GM23338 (cell line): ENCODE measurements around the gene RPE. TPM values are rescaled to one million over a fixed set of nuclear protein-coding genes. Genes with fewer than 3 reads are reported as not detected.

ENCODE experiments used
- ATAC-seq: fragments of 200-7000 bp; cut with Tn5 transposase; 3 replicates; pipeline ENCODE4 v1.9.1; 2020
- DNase-seq: peaks from one replicate; pipeline ENCODE4 v3.0.0-alpha.2; 2015; ENCODE audit warnings: low spot score
- H2AFZ ChIP-seq: fragments of 200-600 bp; sonication (generic); 2 replicates; pipeline ENCODE4 v1.8.0; 2016; ENCODE audit warnings: antibody characterized with exemption, mild to moderate bottlenecking, moderate library complexity
- H3F3A ChIP-seq: fragments of 200-600 bp; sonication (generic); replicated peaks from 2 replicates; pipeline ENCODE4 v1.8.0; 2017; ENCODE audit warnings: antibody characterized with exemption, mixed run types, low read depth
- H3K27ac ChIP-seq: fragments of 200-600 bp; sonication (generic); 2 replicates; pipeline ENCODE4 v1.6.1; 2016; ENCODE audit warnings: low read depth
- H3K27me3 ChIP-seq: fragments of 200-600 bp; sonication (generic); 2 replicates; pipeline ENCODE4 v1.8.0; 2016; ENCODE audit warnings: mild to moderate bottlenecking, mixed run types, moderate library complexity; ENCODE audit not compliant: insufficient read depth
- H3K36me3 ChIP-seq: fragments of 200-600 bp; sonication (generic); 2 replicates; pipeline ENCODE4 v1.8.0; 2016; ENCODE audit warnings: mild to moderate bottlenecking; ENCODE audit not compliant: insufficient read depth
- H3K4me1 ChIP-seq: fragments of 200-600 bp; sonication (generic); 2 replicates; pipeline ENCODE4 v1.8.0; 2016; ENCODE audit warnings: mild to moderate bottlenecking, moderate library complexity; ENCODE audit not compliant: insufficient read depth
- H3K4me2 ChIP-seq: fragments of 200-600 bp; sonication (generic); 2 replicates; pipeline ENCODE4 v1.7.1; 2017; ENCODE audit warnings: mixed run types
- H3K4me3 ChIP-seq: fragments of 200-600 bp; sonication (generic); 2 replicates; pipeline ENCODE4 v1.6.1; 2016; ENCODE audit warnings: mixed run types
- H3K79me2 ChIP-seq: fragments of 200-600 bp; sonication (generic); replicated peaks from 2 replicates; pipeline ENCODE4 v1.8.0; 2017; ENCODE audit warnings: mild to moderate bottlenecking; ENCODE audit not compliant: insufficient read depth
- H3K9me2 ChIP-seq: fragments of 200-600 bp; sonication (generic); 2 replicates; pipeline ENCODE4 v1.8.0; 2017; ENCODE audit not compliant: insufficient read depth
- H4K20me1 ChIP-seq: fragments of 200-600 bp; sonication (generic); replicated peaks from 2 replicates; pipeline ENCODE4 v1.8.0; 2017; ENCODE audit warnings: mild to moderate bottlenecking; ENCODE audit not compliant: insufficient read depth
- H3K27ac Mint-ChIP-seq: 2 replicates; pipeline ENCODE4 v1.8.0; 2020; ENCODE audit warnings: inconsistent platforms, mild to moderate bottlenecking, moderate library complexity, mixed read lengths
- H3K27me3 Mint-ChIP-seq: 3 replicates; pipeline ENCODE4 v1.8.0; 2022; ENCODE audit warnings: low read depth, mild to moderate bottlenecking, moderate library complexity, mixed read lengths, inconsistent platforms; ENCODE audit not compliant: insufficient read depth, poor library complexity
- H3K36me3 Mint-ChIP-seq: 3 replicates; pipeline ENCODE4 v1.8.0; 2021; ENCODE audit warnings: low read depth, mild to moderate bottlenecking, inconsistent platforms, moderate library complexity, mixed read lengths
- H3K4me1 Mint-ChIP-seq: 3 replicates; pipeline ENCODE4 v1.8.0; 2020; ENCODE audit warnings: mild to moderate bottlenecking, inconsistent platforms, mixed read lengths
- H3K4me3 Mint-ChIP-seq: 3 replicates; pipeline ENCODE4 v1.8.0; 2021; ENCODE audit warnings: moderate library complexity, mild to moderate bottlenecking, inconsistent platforms, mixed read lengths
- H3K9me3 Mint-ChIP-seq: 3 replicates; pipeline ENCODE4 v1.8.0; 2020; ENCODE audit warnings: moderate library complexity, mild to moderate bottlenecking, inconsistent platforms, mixed read lengths
- CREB1 ChIP-seq: fragments of 250-450 bp; sonication (Bioruptor Pico); IDR thresholded peaks from 2 replicates; pipeline ENCODE4 v1.5.0; 2020; ENCODE audit warnings: low read depth, mild to moderate bottlenecking, moderate library complexity
- CTCF ChIP-seq, 2 experiments: fragments of 200-600 bp in 1 of 2; sonication (generic) in 1 of 2; conservative IDR thresholded peaks; 2 replicates each; pipeline versions ENCODE4 v1.5.1 to v1.6.1; 2016 to 2017; ENCODE audit warnings: antibody characterized with exemption in 2 of 2, low read depth in 2 of 2, mild to moderate bottlenecking in 2 of 2, moderate library complexity in 1 of 2
- ETS1 ChIP-seq: IDR thresholded peaks from 2 replicates; pipeline ENCODE4 v1.6.1; 2016; ENCODE audit warnings: antibody characterized with exemption
- EZH2 ChIP-seq: fragments of 200-600 bp; sonication (generic); IDR thresholded peaks from one replicate; pipeline ENCODE4 v1.8.0; 2017; ENCODE audit warnings: antibody characterized with exemption, mild to moderate bottlenecking, low read depth; ENCODE audit not compliant: unreplicated experiment
- EZH2phosphoT487 ChIP-seq: fragments of 200-600 bp; sonication (generic); IDR thresholded peaks from one replicate; pipeline ENCODE4 v1.8.1; 2018; ENCODE audit warnings: antibody characterized with exemption; ENCODE audit not compliant: unreplicated experiment
- JUNB ChIP-seq: IDR thresholded peaks from one replicate; pipeline ENCODE4 v1.6.1; 2016; ENCODE audit warnings: antibody characterized with exemption; ENCODE audit not compliant: unreplicated experiment
- NANOG ChIP-seq: IDR thresholded peaks from 2 replicates; pipeline ENCODE4 v1.6.1; 2016; ENCODE audit warnings: antibody characterized with exemption, borderline replicate concordance
- POLR2AphosphoS5 ChIP-seq: IDR thresholded peaks from 2 replicates; pipeline ENCODE4 v1.6.1; 2016; ENCODE audit warnings: antibody characterized with exemption, low read depth
- REST ChIP-seq: IDR thresholded peaks from one replicate; pipeline ENCODE4 v1.6.1; 2018; ENCODE audit warnings: antibody characterized with exemption; ENCODE audit not compliant: unreplicated experiment
- STAT1 ChIP-seq: IDR thresholded peaks from one replicate; pipeline ENCODE4 v1.6.1; 2016; ENCODE audit warnings: antibody characterized with exemption; ENCODE audit not compliant: unreplicated experiment
- ZNF114 ChIP-seq: fragments of 250-450 bp; sonication (Bioruptor Pico); IDR thresholded peaks from 2 replicates; pipeline ENCODE4 v1.5.0; 2020; ENCODE audit warnings: mild to moderate bottlenecking, moderate library complexity
- ZNF331 ChIP-seq: fragments of 250-450 bp; sonication (Bioruptor Pico); IDR thresholded peaks from 2 replicates; pipeline ENCODE4 v1.5.0; 2020; ENCODE audit warnings: low read depth, mild to moderate bottlenecking, moderate library complexity
- ZNF462 ChIP-seq: fragments of 250-450 bp; sonication (Bioruptor Pico); IDR thresholded peaks from 2 replicates; pipeline ENCODE4 v1.5.0; 2020; ENCODE audit warnings: mild to moderate bottlenecking, moderate library complexity
- polyA plus RNA-seq: library from polyadenylated mRNA; unstranded; fragments of >200 nt; fragmentation: Nextera tagmentation; extraction: Ambion mirVana; gene quantifications from 2 replicates; pipeline ENCODE4 v1.2.1, GENCODE V29; 2016
- total RNA-seq: library from RNA; depleted of rRNA; stranded (reverse); fragments of >200 nt; shearing (Covaris generic); gene quantifications from 2 replicates; pipeline ENCODE4 v1.2.3, GENCODE V29; 2014

The RPE gene
- total and polyA plus RNA-seq, 2 experiments from 2014 or later = 43.1 to 79.1 TPM

- no peak overlapping the region for H2AFZ ChIP-seq
- no peaks in the 10 kb centered on the region for H3K36me3 ChIP-seq
- H3K79me2 ChIP-seq = peaks cover 11% of the 10 kb centered on the region
- H3F3A ChIP-seq = no peaks in the 10 kb centered on the region
- H3K36me3 Mint-ChIP-seq = no peaks in the 10 kb centered on the region; the same call in 2 of the 3 replicates
- H3K4me3 ChIP-seq = no peak overlapping the region
- H3K27me3 ChIP-seq = no peaks in the 10 kb centered on the region
- H3K4me3 Mint-ChIP-seq = no peak overlapping the region
- DNase-seq (no peak), ATAC-seq (no peak)
- no peak overlapping the region for H3K27ac ChIP-seq
- H3K27ac Mint-ChIP-seq = no peak overlapping the region
- peaks cover 4% of the 10 kb centered on the region; the same call in 1 of the 2 replicates for H4K20me1 ChIP-seq
- no peak overlapping the region for H3K4me2 ChIP-seq
- peaks cover 9% of the 10 kb centered on the region for H3K4me1 Mint-ChIP-seq
- TF ChIP-seq CREB1 (CRISPR knock-in tag) (no peak), EZH2phosphoT487 (no peak), STAT1 (no peak), EZH2 (no peak), ZNF114 (CRISPR knock-in tag) (no peak), ZNF462 (CRISPR knock-in tag) (no peak), POLR2AphosphoS5 (no peak), ETS1 (no peak), ZNF331 (CRISPR knock-in tag) (no peak), JUNB (no peak), CTCF (conservative IDR thresholded peaks at IDR 0.05; ENCODE audit: low read depth in 2 of 2) (no peak), NANOG (no peak), REST (no peak)
- H3K9me2 ChIP-seq = peaks cover 7% of the 10 kb centered on the region; the same call in 1 of the 2 replicates
- peaks cover 10% of the 10 kb centered on the region for H3K4me1 ChIP-seq
- H3K9me3 Mint-ChIP-seq = no peaks in the 10 kb centered on the region
- peaks cover 2% of the 10 kb centered on the region for H3K27me3 Mint-ChIP-seq
Observed at GRCh38 chr2:209998596-209998995, 3.8 kb upstream of the RPE start.
